ENCODE data around the gene SLC23A2. TPM values are rescaled to one million over a fixed set of nuclear protein-coding genes. Genes with fewer than 3 reads are reported as not detected.
"Not testable (repeated sequence)": the region's sequence is repeated elsewhere in the genome, so short reads cannot be mapped to it uniquely, and the experiment has no call there.

SLC23A2 gene
- total RNA-seq, 2 donors from 2014 or later = 4.6 to 5.1 TPM

DNA sequence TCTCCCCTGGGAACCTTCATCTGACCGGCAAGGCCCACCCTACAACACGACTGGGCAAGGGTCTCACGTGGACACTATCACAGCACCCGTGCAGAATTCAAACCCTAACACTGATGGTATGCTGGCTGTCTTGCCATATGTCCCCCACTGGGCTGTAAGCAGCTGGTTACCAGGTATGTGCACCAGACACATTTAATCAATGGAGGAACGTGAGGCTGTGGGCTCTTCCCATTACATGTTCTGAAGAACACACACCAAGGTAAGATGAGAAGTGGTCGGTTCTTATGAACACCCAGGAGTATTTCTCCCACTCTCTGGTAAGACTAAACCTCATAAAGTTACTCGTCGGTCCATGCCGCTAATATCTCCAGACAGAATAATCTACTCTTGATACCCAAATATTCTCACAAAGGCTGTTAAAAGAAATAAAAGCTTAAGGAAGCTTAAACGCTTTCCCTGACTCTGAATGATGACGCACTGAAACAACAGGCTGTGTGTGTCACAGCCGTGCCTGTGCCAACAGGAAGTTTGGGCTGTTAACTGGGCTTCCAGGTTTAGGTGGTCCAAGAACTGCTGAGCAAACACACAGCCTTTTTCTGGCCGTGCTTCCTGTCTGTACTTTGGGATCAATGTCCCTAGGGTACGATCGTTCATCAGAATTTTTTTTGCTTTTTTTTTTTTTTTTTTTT is 75.3 kb downstream of the SLC23A2 start:
- intact Hi-C loops (cut with DNase I) = no loop called here
- Histone ChIP-seq H3K9ac (ENCODE audit: low read depth in 2 of 2, low read length in 2 of 2) (peak overlapping the region in 1 of 2 donors; percentile 1), H3K36me3 (no peaks in the 10 kb centered on the region), H3K9me3 (no peaks in the 10 kb centered on the region), H3K27ac (peak overlapping the region; percentile 30), H3K4me1 (no peaks in the 10 kb centered on the region), H3K27me3 (no peaks in the 10 kb centered on the region), H3K4me3 (no peak overlapping the region)
- DNase-seq = peak; percentile 72
- TF ChIP-seq, protein P1, sequence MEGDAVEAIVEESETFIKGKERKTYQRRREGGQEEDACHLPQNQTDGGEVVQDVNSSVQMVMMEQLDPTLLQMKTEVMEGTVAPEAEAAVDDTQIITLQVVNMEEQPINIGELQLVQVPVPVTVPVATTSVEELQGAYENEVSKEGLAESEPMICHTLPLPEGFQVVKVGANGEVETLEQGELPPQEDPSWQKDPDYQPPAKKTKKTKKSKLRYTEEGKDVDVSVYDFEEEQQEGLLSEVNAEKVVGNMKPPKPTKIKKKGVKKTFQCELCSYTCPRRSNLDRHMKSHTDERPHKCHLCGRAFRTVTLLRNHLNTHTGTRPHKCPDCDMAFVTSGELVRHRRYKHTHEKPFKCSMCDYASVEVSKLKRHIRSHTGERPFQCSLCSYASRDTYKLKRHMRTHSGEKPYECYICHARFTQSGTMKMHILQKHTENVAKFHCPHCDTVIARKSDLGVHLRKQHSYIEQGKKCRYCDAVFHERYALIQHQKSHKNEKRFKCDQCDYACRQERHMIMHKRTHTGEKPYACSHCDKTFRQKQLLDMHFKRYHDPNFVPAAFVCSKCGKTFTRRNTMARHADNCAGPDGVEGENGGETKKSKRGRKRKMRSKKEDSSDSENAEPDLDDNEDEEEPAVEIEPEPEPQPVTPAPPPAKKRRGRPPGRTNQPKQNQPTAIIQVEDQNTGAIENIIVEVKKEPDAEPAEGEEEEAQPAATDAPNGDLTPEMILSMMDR (IDR thresholded peaks at IDR 0.05) = no peak

DNA sequence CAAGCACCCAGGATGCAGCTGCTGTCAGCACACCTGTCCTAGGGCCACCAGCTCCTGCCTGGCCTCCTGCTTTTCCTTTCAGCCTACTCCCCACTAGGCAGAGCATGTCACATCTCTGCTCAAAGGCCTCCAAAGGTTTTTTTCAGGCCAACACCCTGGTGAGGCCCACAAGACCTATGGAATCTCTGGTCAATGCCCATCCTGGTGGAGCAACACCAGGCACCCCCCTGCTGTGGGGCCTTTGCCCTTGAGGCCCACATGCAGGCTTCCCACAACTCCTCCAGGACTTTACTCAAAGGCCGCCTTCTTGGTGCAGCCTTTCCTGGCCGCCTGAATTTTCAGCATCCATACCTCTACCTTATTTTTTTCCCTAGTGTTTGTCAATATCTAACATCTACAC is 76.9 kb downstream of the SLC23A2 start:
- H3K9me3 ChIP-seq = no peaks in the 10 kb centered on the region
- no peaks in the 10 kb centered on the region for H3K27me3 ChIP-seq
- no peak overlapping the region for H3K9ac ChIP-seq (ENCODE audit: low read depth in 2 of 2, low read length in 2 of 2)
- intact Hi-C loops (cut with DNase I) = no loop called here
- no peaks in the 10 kb centered on the region for H3K4me1 ChIP-seq
- H3K27ac ChIP-seq = no peak overlapping the region
- TF ChIP-seq, protein P1 (IDR thresholded peaks at IDR 0.05) = no peak
- no peaks in the 10 kb centered on the region for H3K36me3 ChIP-seq
- no peak for DNase-seq
- no peak overlapping the region for H3K4me3 ChIP-seq

DNA sequence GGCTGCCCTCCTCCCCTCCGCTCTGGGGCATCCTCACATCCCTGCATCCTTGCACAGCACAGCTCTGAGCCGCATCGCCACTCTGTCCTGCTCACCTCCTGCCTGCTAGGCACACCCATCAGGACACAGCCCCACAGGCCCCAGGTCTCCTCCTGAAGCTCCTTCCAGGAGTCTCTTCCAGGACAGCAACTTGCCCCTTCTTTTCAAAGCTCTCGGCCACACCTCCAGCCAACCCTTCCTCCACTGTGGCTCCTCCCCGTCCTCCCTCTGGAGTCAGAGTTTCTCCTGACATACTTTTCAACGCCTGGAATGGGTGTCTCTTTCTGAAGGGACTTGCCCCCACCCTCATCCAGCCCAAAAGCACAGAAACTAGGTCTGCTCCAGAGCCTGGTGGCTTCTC is 77.3 kb downstream of the SLC23A2 start:
- Histone ChIP-seq H3K4me3 (no peak overlapping the region), H3K36me3 (no peaks in the 10 kb centered on the region), H3K4me1 (no peaks in the 10 kb centered on the region), H3K27ac (no peak overlapping the region), H3K27me3 (no peaks in the 10 kb centered on the region), H3K9ac (ENCODE audit: low read depth in 2 of 2, low read length in 2 of 2) (no peak overlapping the region), H3K9me3 (no peaks in the 10 kb centered on the region)
- no peak for DNase-seq
- intact Hi-C loops (cut with DNase I) = no loop called here
- TF ChIP-seq, protein P1 (IDR thresholded peaks at IDR 0.05) = no peak

DNA sequence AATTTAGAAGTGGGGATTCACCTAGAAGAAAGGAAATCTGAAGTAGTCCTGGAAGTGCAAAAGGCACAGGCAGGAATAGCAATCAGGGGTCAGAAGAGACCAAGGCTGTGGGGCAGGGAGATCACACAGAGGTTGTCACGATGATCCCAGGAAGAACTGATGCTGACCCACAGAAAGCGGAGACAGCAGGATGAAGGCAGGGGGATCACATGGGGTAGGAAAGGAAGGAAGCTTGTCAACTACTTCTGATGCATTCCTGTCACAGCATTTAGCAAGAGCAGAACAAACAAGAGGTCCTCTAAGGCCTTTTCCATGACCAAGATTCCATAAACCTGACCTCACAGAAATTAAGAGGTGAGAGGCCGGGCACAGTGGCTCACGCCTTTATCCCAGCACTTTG is 79.1 kb downstream of the SLC23A2 start:
- intact Hi-C loops (cut with DNase I) = no loop called here
- TF ChIP-seq, protein P1 (IDR thresholded peaks at IDR 0.05) = no peak
- H3K27ac ChIP-seq = no peak overlapping the region

DNA sequence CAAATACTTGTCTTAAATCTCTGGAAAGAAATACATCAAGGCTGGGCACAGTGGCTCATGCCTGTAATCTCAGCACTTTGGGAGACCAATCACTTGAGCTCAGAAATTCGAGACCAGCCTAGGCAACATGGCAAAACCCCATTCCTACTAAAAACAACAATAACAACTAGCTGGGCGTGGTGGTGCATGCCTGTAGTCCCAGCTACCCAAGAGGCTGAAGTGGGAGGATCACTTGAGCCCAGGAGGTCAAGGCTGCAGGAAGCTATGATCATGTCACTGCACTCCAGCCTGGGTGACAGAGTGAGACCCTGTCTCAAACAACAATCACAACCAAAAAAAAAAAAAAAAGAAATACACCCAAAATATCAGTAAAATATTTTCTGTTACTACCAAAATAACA is 80.0 kb downstream of the SLC23A2 start:
- H3K9me3 ChIP-seq; H3K27ac ChIP-seq; intact Hi-C loops (cut with DNase I); H3K9ac ChIP-seq (ENCODE audit: low read depth in 2 of 2, low read length in 2 of 2); H3K4me1 ChIP-seq; H3K36me3 ChIP-seq; H3K4me3 ChIP-seq; DNase-seq; H3K27me3 ChIP-seq: not testable (repeated sequence)

More for the DNA sequence above, 79.1 kb downstream of the SLC23A2 start:
- Histone ChIP-seq H3K9me3 (no peaks in the 10 kb centered on the region), H3K36me3 (no peaks in the 10 kb centered on the region), H3K4me1 (no peaks in the 10 kb centered on the region), H3K27me3 (no peaks in the 10 kb centered on the region), H3K4me3 (no peak overlapping the region), H3K9ac (ENCODE audit: low read depth in 2 of 2, low read length in 2 of 2) (no peak overlapping the region)
- DNase-seq = no peak

DNA sequence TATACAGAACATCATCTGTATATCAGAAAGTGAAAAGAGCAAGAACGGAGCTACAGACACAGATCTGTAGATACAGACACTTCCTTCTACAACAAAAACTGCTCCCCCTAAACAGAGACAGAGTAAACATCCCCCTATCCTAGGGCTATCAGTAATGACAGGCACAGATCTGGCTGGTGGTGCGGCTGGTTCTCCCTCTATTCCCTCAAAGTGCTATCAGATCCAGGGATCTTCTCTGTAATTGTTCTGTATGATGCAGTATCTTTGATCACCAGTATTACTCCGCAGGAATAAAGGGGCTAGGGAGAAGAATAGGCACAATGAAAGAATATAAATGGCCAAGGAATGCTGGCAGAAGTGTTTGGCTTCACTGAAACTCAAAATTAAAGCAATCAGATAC is 80.7 kb downstream of the SLC23A2 start:
- Histone ChIP-seq H3K4me3 (no peak overlapping the region), H3K9me3 (no peaks in the 10 kb centered on the region), H3K9ac (ENCODE audit: low read depth in 2 of 2, low read length in 2 of 2) (no peak overlapping the region), H3K27ac (no peak overlapping the region), H3K27me3 (no peaks in the 10 kb centered on the region), H3K36me3 (no peaks in the 10 kb centered on the region), H3K4me1 (no peaks in the 10 kb centered on the region)
- intact Hi-C loops (cut with DNase I) = no loop called here
- no peak for DNase-seq
- TF ChIP-seq, protein P1 (IDR thresholded peaks at IDR 0.05) = no peak

Measured in colonic mucosa (tissue), 4 donors.